GM19468 (cell line): ENCODE data around the gene AIG1.
"Not testable (repeated sequence)": the region's sequence is repeated elsewhere in the genome, so short reads cannot be mapped to it uniquely, and the experiment has no call there.

Experiments
- ATAC-seq: cut with Tn5 transposase; IDR thresholded peaks from one replicate; pipeline ENCODE4 v1.9.1; 2021; ENCODE audit warnings: mild to moderate bottlenecking, moderate library complexity, moderate number of reproducible peaks; ENCODE audit not compliant: unreplicated experiment; ENCODE audit errors: extremely low read depth

The AIG1 gene

GRCh38 chr6:143295932-143296331, 235.2 kb downstream of the AIG1 start:
- no peak for ATAC-seq

GRCh38 chr6:143298071-143298470, 237.4 kb downstream of the AIG1 start:
- ATAC-seq = no peak

- no peak for ATAC-seq
These were observed 238.8 kb downstream of the AIG1 start for GRCh38 chr6:143299253-143300166.

GRCh38 chr6:143301188-143301587, 240.5 kb downstream of the AIG1 start:
- no peak for ATAC-seq

- ATAC-seq = not testable (repeated sequence)
These were observed 247.1 kb downstream of the AIG1 start for GRCh38 chr6:143307760-143308159.

- no peak for ATAC-seq
These were observed 252.5 kb downstream of the AIG1 start for GRCh38 chr6:143313163-143313562.

- ATAC-seq = no peak
These were observed 260.9 kb downstream of the AIG1 start for GRCh38 chr6:143321491-143322086.

GRCh38 chr6:143322386-143322785, 261.7 kb downstream of the AIG1 start:
- no peak for ATAC-seq

- no peak for ATAC-seq
These were observed 263.2 kb downstream of the AIG1 start for GRCh38 chr6:143323729-143324470.

- ATAC-seq = no peak
These were observed 264.9 kb downstream of the AIG1 start for GRCh38 chr6:143325379-143326140.

GRCh38 chr6:143328876-143329275, 268.2 kb downstream of the AIG1 start:
- no peak for ATAC-seq

- no peak for ATAC-seq
These were observed 268.6 kb downstream of the AIG1 start for GRCh38 chr6:143329323-143329722.

GRCh38 chr6:143331362-143331761, 270.7 kb downstream of the AIG1 start:
- no peak for ATAC-seq

GRCh38 chr6:143332153-143332845, 271.6 kb downstream of the AIG1 start:
- no peak for ATAC-seq

- ATAC-seq = no peak
These were observed 272.4 kb downstream of the AIG1 start for GRCh38 chr6:143333081-143333480.

- no peak for ATAC-seq
These were observed 273.2 kb downstream of the AIG1 start for GRCh38 chr6:143333749-143334520.

- no peak for ATAC-seq
These were observed 275.2 kb downstream of the AIG1 start for GRCh38 chr6:143335865-143336264.

GRCh38 chr6:143336446-143337152, 275.9 kb downstream of the AIG1 start:
- ATAC-seq = no peak
